ENCODE measurements around the gene GAS2L2. TPM values are rescaled to one million over a fixed set of nuclear protein-coding genes. Genes with fewer than 3 reads are reported as not detected.

The GAS2L2 gene
- polyA plus RNA-seq, 1 donor (not counting 4 experiments of a cell fraction or from before 2014, with no cell fraction given): 0.05 TPM

GRCh38 chr17:35726127-35726952, 26.7 kb downstream of the GAS2L2 start:
- H3K9me3 ChIP-seq (ENCODE audit: control insufficient read depth, low read depth, low read length): no peaks in the 10 kb centered on the region
- H3K36me3 ChIP-seq (ENCODE audit: control insufficient read depth in 2 of 2, extremely low read depth in 1 of 2, insufficient read depth in 2 of 2, low read length in 2 of 2): peaks cover 10 to 29% of the 10 kb centered on the region in 2 experiments
- H3K27me3 ChIP-seq (ENCODE audit: control insufficient read depth, extremely low read depth, insufficient read depth, low read length): no peaks in the 10 kb centered on the region
- TF ChIP-seq EZH2 (IDR thresholded peaks at IDR 0.05; ENCODE audit: low read length) (no peak), CTCF (optimal IDR thresholded peaks at IDR 0.05 in 1 of 3, IDR thresholded peaks at IDR 0.05 in 1 of 3, conservative IDR thresholded peaks at IDR 0.05 in 1 of 3; ENCODE audit: extremely low read depth in 1 of 3, insufficient read depth in 2 of 3, low read length in 3 of 3) (no peak)
- peaks cover 3% of the 10 kb centered on the region for H3K4me1 ChIP-seq (ENCODE audit: control insufficient read depth, extremely low read depth, insufficient read depth, low read length)
- no peak overlapping the region for H3K9ac ChIP-seq (ENCODE audit: control insufficient read depth, extremely low read depth, insufficient read depth, low read length)
- dilution Hi-C loops (cut with MboI; ENCODE audit: extremely low pct_ligation_motif_present, low sequenced_read_pairs): no loop called here
- H4K20me1 ChIP-seq (ENCODE audit: control insufficient read depth, extremely low read depth, insufficient read depth, low read length): no peaks in the 10 kb centered on the region
- no peak overlapping the region for H3K4me3 ChIP-seq (ENCODE audit: control insufficient read depth in 2 of 3, extremely low read depth in 1 of 3, insufficient read depth in 2 of 3, low read depth in 1 of 3, low read length in 3 of 3)
- no peaks in the 10 kb centered on the region for H3K9me1 ChIP-seq (ENCODE audit: control insufficient read depth, extremely low read depth, insufficient read depth, low read length)
- H3K79me2 ChIP-seq (ENCODE audit: control insufficient read depth, insufficient read depth, low read length): no peaks in the 10 kb centered on the region
- H3K27ac ChIP-seq (ENCODE audit: control insufficient read depth, insufficient read depth, low read length): no peak overlapping the region
- H3K4me2 ChIP-seq (ENCODE audit: control insufficient read depth, extremely low read depth, insufficient read depth, low read depth, low read length): no peak overlapping the region
- DNase-seq (ENCODE audit: low read depth, low spot score) (no peak), FAIRE-seq (no peak)
- no peak overlapping the region for H2AFZ ChIP-seq (ENCODE audit: control insufficient read depth, low read length)

GRCh38 chr17:35725802-35726126, 27.3 kb downstream of the GAS2L2 start:
- no peak overlapping the region for H3K27ac ChIP-seq (ENCODE audit: control insufficient read depth, insufficient read depth, low read length)
- no peak for DNase-seq (ENCODE audit: low read depth, low spot score)
- no peak overlapping the region for H3K4me2 ChIP-seq (ENCODE audit: control insufficient read depth, extremely low read depth, insufficient read depth, low read depth, low read length)
- FAIRE-seq: no peak
- H3K9ac ChIP-seq (ENCODE audit: control insufficient read depth, extremely low read depth, insufficient read depth, low read length): no peak overlapping the region
- no peak overlapping the region for H3K4me3 ChIP-seq (ENCODE audit: control insufficient read depth in 2 of 3, extremely low read depth in 1 of 3, insufficient read depth in 2 of 3, low read depth in 1 of 3, low read length in 3 of 3)
- H3K27me3 ChIP-seq (ENCODE audit: control insufficient read depth, extremely low read depth, insufficient read depth, low read length): no peaks in the 10 kb centered on the region
- H3K79me2 ChIP-seq (ENCODE audit: control insufficient read depth, insufficient read depth, low read length): no peaks in the 10 kb centered on the region
- H4K20me1 ChIP-seq (ENCODE audit: control insufficient read depth, extremely low read depth, insufficient read depth, low read length): no peaks in the 10 kb centered on the region
- no peak overlapping the region for H2AFZ ChIP-seq (ENCODE audit: control insufficient read depth, low read length)
- dilution Hi-C loops (cut with MboI; ENCODE audit: extremely low pct_ligation_motif_present, low sequenced_read_pairs): no loop called here
- no peaks in the 10 kb centered on the region for H3K9me1 ChIP-seq (ENCODE audit: control insufficient read depth, extremely low read depth, insufficient read depth, low read length)
- peaks cover 3% of the 10 kb centered on the region for H3K4me1 ChIP-seq (ENCODE audit: control insufficient read depth, extremely low read depth, insufficient read depth, low read length)
- H3K9me3 ChIP-seq (ENCODE audit: control insufficient read depth, low read depth, low read length): no peaks in the 10 kb centered on the region
- TF ChIP-seq EZH2 (IDR thresholded peaks at IDR 0.05; ENCODE audit: low read length): no peak
- TF ChIP-seq CTCF (optimal IDR thresholded peaks at IDR 0.05 in 1 of 3, IDR thresholded peaks at IDR 0.05 in 1 of 3, conservative IDR thresholded peaks at IDR 0.05 in 1 of 3; ENCODE audit: extremely low read depth in 1 of 3, insufficient read depth in 2 of 3, low read length in 3 of 3): no peak
- peaks cover 10 to 29% of the 10 kb centered on the region in 2 experiments for H3K36me3 ChIP-seq (ENCODE audit: control insufficient read depth in 2 of 2, extremely low read depth in 1 of 2, insufficient read depth in 2 of 2, low read length in 2 of 2)

All from keratinocyte (primary cell).